GM12878 (cell line): ENCODE results near the gene SMARCE1. TPM values are rescaled to one million over a fixed set of nuclear protein-coding genes. Genes with fewer than 3 reads are reported as not detected.
A peak's percentile ranks its signal among the peaks of the same experiment; 100 is the strongest.

ENCODE experiments used
- ASH2L ChIP-seq: fragments of 300-600, 200-600 bp; sonication (generic); IDR thresholded peaks from 2 replicates; pipeline ENCODE4 v1.6.1; 2017; ENCODE audit warnings: low read depth, mild to moderate bottlenecking, borderline replicate concordance
- BCL3 ChIP-seq: IDR thresholded peaks from 2 replicates; pipeline ENCODE4 v1.6.1; 2011; ENCODE audit warnings: borderline replicate concordance, low read depth, mild to moderate bottlenecking, moderate library complexity, low read length; ENCODE audit not compliant: insufficient read depth, poor library complexity, severe bottlenecking
- CEBPB ChIP-seq, 2 experiments: fragments of 150-350 bp in 1 of 2; IDR thresholded peaks; 2 replicates each; pipeline ENCODE4 v1.6.1; 2012 to 2014; ENCODE audit warnings: low read depth in 2 of 2, low read length in 2 of 2, borderline replicate concordance in 1 of 2, inconsistent platforms in 1 of 2
- EED ChIP-seq: sonication (generic); IDR thresholded peaks from 2 replicates; pipeline ENCODE4 v1.6.1; 2016; ENCODE audit warnings: antibody characterized with exemption, low read depth
- ELK1 ChIP-seq: IDR thresholded peaks from 2 replicates; pipeline ENCODE4 v1.6.1; 2012; ENCODE audit warnings: low read depth, low read length, improper control_type of control experiment
- FOXK2 ChIP-seq: fragments of 450-650 bp; IDR thresholded peaks from 2 replicates; pipeline ENCODE4 v1.6.1; 2017; ENCODE audit warnings: mild to moderate bottlenecking, moderate library complexity
- HDAC6 ChIP-seq: fragments of 200-600 bp; sonication (generic); IDR thresholded peaks from one replicate; pipeline ENCODE4 v1.8.0; 2017; ENCODE audit warnings: antibody characterized with exemption; ENCODE audit not compliant: unreplicated experiment
- JUND ChIP-seq: IDR thresholded peaks from 2 replicates; pipeline ENCODE4 v1.6.1; 2012; ENCODE audit warnings: low read depth, mild to moderate bottlenecking, low read length, improper control_type of control experiment, moderate library complexity
- KAT2A ChIP-seq: conservative IDR thresholded peaks from 2 replicates; pipeline ENCODE4 v1.6.1; 2011; ENCODE audit warnings: low read depth, low read length; ENCODE audit not compliant: control insufficient read depth
- KDM1A ChIP-seq: fragments of 200-600 bp; sonication (generic); IDR thresholded peaks from 2 replicates; pipeline ENCODE4 v1.6.1; 2016; ENCODE audit warnings: borderline replicate concordance
- KLF5 ChIP-seq: fragments of 450-650 bp; IDR thresholded peaks from 2 replicates; pipeline ENCODE4 v1.6.1; 2014; ENCODE audit warnings: mild to moderate bottlenecking; ENCODE audit not compliant: partially characterized antibody
- MXI1 ChIP-seq: fragments of 150-350 bp; IDR thresholded peaks from 2 replicates; pipeline ENCODE4 v1.6.1; 2011; ENCODE audit warnings: low read depth, mild to moderate bottlenecking, inconsistent platforms, low read length, improper control_type of control experiment
- NKRF ChIP-seq: fragments of 450-650 bp; conservative IDR thresholded peaks from 2 replicates; pipeline ENCODE4 v1.6.1; 2017; ENCODE audit warnings: mild to moderate bottlenecking, moderate library complexity
- POLR2A ChIP-seq: IDR thresholded peaks from 2 replicates; pipeline ENCODE4 v1.6.1; 2011; ENCODE audit warnings: low read depth, mild to moderate bottlenecking, low read length
- SIN3A ChIP-seq: IDR thresholded peaks from 2 replicates; pipeline ENCODE4 v1.6.1; 2012; ENCODE audit warnings: low read depth, low read length, improper control_type of control experiment
- SMARCA5 ChIP-seq: fragments of 450-650 bp; IDR thresholded peaks from 2 replicates; pipeline ENCODE4 v1.6.1; 2017; ENCODE audit warnings: mild to moderate bottlenecking
- SP1 ChIP-seq: IDR thresholded peaks from one replicate; pipeline ENCODE4 v1.6.1; 2011; ENCODE audit warnings: low read depth, low read length
- TAF1 ChIP-seq: IDR thresholded peaks from 2 replicates; pipeline ENCODE4 v1.6.1; 2011; ENCODE audit warnings: mild to moderate bottlenecking, low read depth, low read length, borderline replicate concordance
- YY1 ChIP-seq: IDR thresholded peaks from 2 replicates; pipeline ENCODE4 v1.6.1; 2011; ENCODE audit warnings: low read depth, mild to moderate bottlenecking, low read length
- ZBTB11 ChIP-seq: fragments of 450-650 bp; formaldehyde crosslinking; IDR thresholded peaks from 2 replicates; pipeline ENCODE4 v1.5.0; 2022; ENCODE audit warnings: mild to moderate bottlenecking, missing genetic modification characterization
- ZNF217 ChIP-seq: fragments of 450-650 bp; IDR thresholded peaks from 2 replicates; pipeline ENCODE4 v1.6.1; 2017; ENCODE audit warnings: antibody characterized with exemption, mild to moderate bottlenecking
- ZNF384 ChIP-seq: IDR thresholded peaks from 2 replicates; pipeline ENCODE4 v1.6.1; 2012; ENCODE audit warnings: low read depth, mild to moderate bottlenecking, low read length, improper control_type of control experiment, borderline replicate concordance
- ZNF622 ChIP-seq: fragments of 450-650 bp; IDR thresholded peaks from 2 replicates; pipeline ENCODE4 v1.6.1; 2017; ENCODE audit warnings: mild to moderate bottlenecking, inconsistent platforms
- polyA plus RNA-seq, 11 experiments: library from polyadenylated mRNA; depleted of rRNA in 4 of 11; unstranded in 6 of 11; stranded (reverse) in 5 of 11; fragments of >200 nt; fragmentation: Nextera tagmentation in 4 of 11; fragmentation: Illumina TruSeq in 1 of 11; extraction: Ambion mirVana in 4 of 11; extraction: Trizol in 1 of 11; gene quantifications; 1 replicate in 1 of 11; 2 replicates in 10 of 11; pipeline versions ENCODE4 v1.2.1 to v1.2.3, GENCODE V29; 2011 to 2016; ENCODE audit warnings: inconsistent platforms in 2 of 11, missing spikeins in 2 of 11, low read depth in 1 of 11
- total RNA-seq, 4 experiments: library from RNA; depleted of rRNA in 3 of 4; stranded (reverse); fragments of >200 nt in 3 of 4; fragmentation: Illumina TruSeq in 1 of 4; extraction: Trizol in 1 of 4; gene quantifications; 2 replicates each; pipeline versions ENCODE4 v1.2.1 to v1.2.3, GENCODE V29; 2013 to 2021

The SMARCE1 gene
- total and polyA plus RNA-seq, 10 of the 15 experiments (the other 5 are each of a cell fraction or from before 2014, with no cell fraction given), result 87.9 to 191 (median 132) TPM

GRCh38 chr17:40598619-40599467 is 48.8 kb downstream of the SMARCE1 start (continued):
- peak; percentile 66; the same call in 1 of the 2 replicates for TF ChIP-seq YY1
- no peak for TF ChIP-seq HDAC6
- no peak for TF ChIP-seq SMARCA5
- TF ChIP-seq ZNF217, result peak; percentile 91; the same call in 1 of the 2 replicates
- no peak for TF ChIP-seq ZBTB11 (CRISPR knock-in tag)
- no peak for TF ChIP-seq TAF1
- TF ChIP-seq KDM1A, result no peak
- TF ChIP-seq KAT2A, result no peak
- peak; percentile 77 for TF ChIP-seq BCL3
- TF ChIP-seq EED, result peak; percentile 93
- peak; percentile 18 to 97; a peak in 1 of 4 replicates for TF ChIP-seq CEBPB (IDR thresholded peaks at IDR 0.05; ENCODE audit: borderline replicate concordance in 1 of 2, low read depth in 2 of 2, low read length in 2 of 2)
- no peak for TF ChIP-seq POLR2A
- TF ChIP-seq MXI1, result peak; percentile 79
- TF ChIP-seq ASH2L, result peak; percentile 26; the same call in 1 of the 2 replicates
- TF ChIP-seq ZNF622, result no peak
- TF ChIP-seq JUND, result peak; percentile 77; the same call in 1 of the 2 replicates
- TF ChIP-seq SP1, result peak; percentile 82
- TF ChIP-seq ELK1, result 0 out of 2 replicates have a peak, but pooled peaks have one; percentile 40
- 0 out of 2 replicates have a peak, but pooled peaks have one; percentile 15 for TF ChIP-seq NKRF
- TF ChIP-seq FOXK2, result peak; percentile 90
- TF ChIP-seq SIN3A, result peak; percentile 75; the same call in 1 of the 2 replicates
- TF ChIP-seq ZNF384, result peak; percentile 97
- peak; percentile 91 for TF ChIP-seq KLF5
